Liver (tissue), 9 donors: ENCODE results near the gene NLRC5. TPM values are rescaled to one million over a fixed set of nuclear protein-coding genes. Genes with fewer than 3 reads are reported as not detected.

Source experiments
- DNase-seq: peaks from one replicate; pipeline ENCODE4 v3.0.0-alpha.2; 2017; ENCODE audit warnings: low spot score
- H3K27ac ChIP-seq, 2 donors: one replicate each; pipeline ENCODE4 v1.7.0; 2013; ENCODE audit warnings: inconsistent platforms in 2 of 2, low read length in 2 of 2, control low read depth in 1 of 2, low read depth in 1 of 2, mild to moderate bottlenecking in 1 of 2
- H3K27me3 ChIP-seq, 4 donors: one replicate each; pipeline versions ENCODE4 v1.6.1 to v1.7.0; 2013; ENCODE audit warnings: low read length in 3 of 4, inconsistent platforms in 1 of 4, mild to moderate bottlenecking in 1 of 4, moderate library complexity in 1 of 4; ENCODE audit not compliant: control insufficient read depth in 4 of 4, insufficient read depth in 4 of 4
- H3K36me3 ChIP-seq, 4 donors: one replicate each; pipeline versions ENCODE4 v1.6.1 to v1.7.0; 2013; ENCODE audit warnings: low read length in 3 of 4, mild to moderate bottlenecking in 3 of 4, low read depth in 1 of 4, moderate library complexity in 1 of 4; ENCODE audit not compliant: control insufficient read depth in 4 of 4, insufficient read depth in 3 of 4
- H3K4me1 ChIP-seq, 4 donors: one replicate each; pipeline versions ENCODE4 v1.6.1 to v1.7.0; 2013; ENCODE audit warnings: low read length in 3 of 4, mild to moderate bottlenecking in 3 of 4, moderate library complexity in 1 of 4; ENCODE audit not compliant: control insufficient read depth in 4 of 4, insufficient read depth in 4 of 4
- H3K4me3 ChIP-seq, 3 donors: one replicate each; pipeline versions ENCODE4 v1.6.1 to v1.7.0; 2013; ENCODE audit warnings: low read length in 3 of 3, control low read depth in 1 of 3, low read depth in 1 of 3, mild to moderate bottlenecking in 1 of 3
- H3K9ac ChIP-seq, 2 donors: one replicate each; pipeline ENCODE4 v1.7.0; 2013; ENCODE audit warnings: low read length in 2 of 2, mild to moderate bottlenecking in 2 of 2, moderate library complexity in 2 of 2, control low read depth in 1 of 2, low read depth in 1 of 2
- H3K9me3 ChIP-seq, 4 donors: one replicate each; pipeline versions ENCODE4 v1.6.1 to v1.7.0; 2013; ENCODE audit warnings: low read length in 3 of 4; ENCODE audit not compliant: control insufficient read depth in 4 of 4
- EGR1 ChIP-seq, 2 donors: IDR thresholded peaks; 2 replicates each; pipeline ENCODE4 v1.6.1; 2016 to 2018; ENCODE audit warnings: antibody characterized with exemption in 2 of 2, low read depth in 2 of 2
- FOXA2 ChIP-seq: IDR thresholded peaks from 2 replicates; pipeline ENCODE4 v1.6.1; 2016; ENCODE audit warnings: antibody characterized with exemption
- GABPA ChIP-seq, 2 donors: IDR thresholded peaks in 1 of 2; conservative IDR thresholded peaks in 1 of 2; 2 replicates each; pipeline ENCODE4 v1.6.1; 2016; ENCODE audit warnings: antibody characterized with exemption in 2 of 2, mild to moderate bottlenecking in 1 of 2, moderate library complexity in 1 of 2
- RAD21 ChIP-seq, 2 donors: IDR thresholded peaks; 2 replicates each; pipeline ENCODE4 v1.6.1; 2016; ENCODE audit warnings: antibody characterized with exemption in 2 of 2, mild to moderate bottlenecking in 2 of 2
- REST ChIP-seq: IDR thresholded peaks from 2 replicates; pipeline ENCODE4 v1.6.1; 2016; ENCODE audit warnings: antibody characterized with exemption, mild to moderate bottlenecking
- RXRA ChIP-seq, 2 donors: IDR thresholded peaks; 2 replicates each; pipeline ENCODE4 v1.6.1; 2017 to 2018; ENCODE audit warnings: antibody characterized with exemption in 2 of 2, mild to moderate bottlenecking in 1 of 2
- SP1 ChIP-seq: IDR thresholded peaks from 2 replicates; pipeline ENCODE4 v1.6.1; 2018; ENCODE audit warnings: antibody characterized with exemption, mild to moderate bottlenecking
- TAF1 ChIP-seq: conservative IDR thresholded peaks from 2 replicates; pipeline ENCODE4 v1.6.1; 2016; ENCODE audit warnings: antibody characterized with exemption, mild to moderate bottlenecking
- YY1 ChIP-seq: IDR thresholded peaks from 2 replicates; pipeline ENCODE4 v1.6.1; 2016; ENCODE audit warnings: antibody characterized with exemption, mild to moderate bottlenecking
- WGBS: extraction: QIAGEN DNeasy Blood & Tissue Kit; methylation state at CpG from one replicate; pipeline ENCODE4 v1.1.7; 2013; 5-methylcytosine and 5-hydroxymethylcytosine counted together
- polyA plus RNA-seq, 2 donors: library from polyadenylated mRNA; stranded (reverse) in 1 of 2; unstranded in 1 of 2; fragments of 200-250 nt in 1 of 2; fragments of >200 nt in 1 of 2; fragmentation: Nextera tagmentation in 1 of 2; extraction: Ambion mirVana in 1 of 2; gene quantifications; one replicate each; pipeline versions ENCODE4 v1.2.1 to v1.2.3, GENCODE V29; 2013 to 2015
- total RNA-seq, 2 donors: library from RNA; depleted of rRNA; stranded (reverse); fragments of >200 nt; gene quantifications; one replicate each; pipeline ENCODE4 v1.2.3, GENCODE V29; 2014
- TF ChIP-seq, protein P1 (sequence below): fragments of 150-350 bp; IDR thresholded peaks from 2 replicates; pipeline ENCODE4 v1.5.1; 2017; ENCODE audit warnings: improper control_type of control experiment, low read depth, low read length; ENCODE audit not compliant: missing input control
- TF ChIP-seq, protein P2 (sequence below): IDR thresholded peaks from 2 replicates; pipeline ENCODE4 v1.6.1; 2016; ENCODE audit warnings: antibody characterized with exemption
- TF ChIP-seq, protein P3 (sequence below): IDR thresholded peaks from 2 replicates; pipeline ENCODE4 v1.6.1; 2016; ENCODE audit warnings: antibody characterized with exemption
- donor health status: healthy.
- donor health status: healthy.
- donor health status: healthy.
- donor health status: healthy.
- donor health status: healthy.

NLRC5 gene
- total and polyA plus RNA-seq, 4 donors: 4.7 to 23.3 (median 8.8) TPM

DNA sequence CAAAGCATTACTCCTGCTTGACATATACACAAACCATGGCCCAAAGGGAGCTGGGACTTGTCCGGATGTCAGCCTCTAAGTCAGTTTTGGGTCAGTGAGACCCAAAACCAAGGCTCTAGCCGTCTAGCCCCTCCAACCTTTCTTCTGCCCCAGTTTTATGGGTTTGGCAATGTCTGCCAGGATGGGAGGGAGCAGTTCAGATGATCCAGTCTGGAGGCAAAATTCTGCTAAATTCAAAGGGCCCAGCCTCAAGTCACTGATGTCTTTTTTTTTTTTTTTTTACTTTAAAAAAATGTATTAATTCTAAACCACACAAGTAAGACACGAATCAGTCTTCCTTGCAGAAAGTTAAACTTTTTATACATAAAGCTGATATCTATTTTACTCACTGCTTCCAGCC, 8.6 kb downstream of the NLRC5 start:
- Histone ChIP-seq H3K9me3 (no peaks in the 10 kb centered on the region), H3K4me3 (no peak overlapping the region), H3K4me1 (no peaks in the 10 kb centered on the region), H3K27me3 (no peaks in the 10 kb centered on the region), H3K36me3 (no peaks in the 10 kb centered on the region), H3K27ac (no peak overlapping the region), H3K9ac (no peak overlapping the region)
- 87% methylated on average over 3 of the region's 3 CpGs for WGBS
- TF ChIP-seq, protein P1, sequence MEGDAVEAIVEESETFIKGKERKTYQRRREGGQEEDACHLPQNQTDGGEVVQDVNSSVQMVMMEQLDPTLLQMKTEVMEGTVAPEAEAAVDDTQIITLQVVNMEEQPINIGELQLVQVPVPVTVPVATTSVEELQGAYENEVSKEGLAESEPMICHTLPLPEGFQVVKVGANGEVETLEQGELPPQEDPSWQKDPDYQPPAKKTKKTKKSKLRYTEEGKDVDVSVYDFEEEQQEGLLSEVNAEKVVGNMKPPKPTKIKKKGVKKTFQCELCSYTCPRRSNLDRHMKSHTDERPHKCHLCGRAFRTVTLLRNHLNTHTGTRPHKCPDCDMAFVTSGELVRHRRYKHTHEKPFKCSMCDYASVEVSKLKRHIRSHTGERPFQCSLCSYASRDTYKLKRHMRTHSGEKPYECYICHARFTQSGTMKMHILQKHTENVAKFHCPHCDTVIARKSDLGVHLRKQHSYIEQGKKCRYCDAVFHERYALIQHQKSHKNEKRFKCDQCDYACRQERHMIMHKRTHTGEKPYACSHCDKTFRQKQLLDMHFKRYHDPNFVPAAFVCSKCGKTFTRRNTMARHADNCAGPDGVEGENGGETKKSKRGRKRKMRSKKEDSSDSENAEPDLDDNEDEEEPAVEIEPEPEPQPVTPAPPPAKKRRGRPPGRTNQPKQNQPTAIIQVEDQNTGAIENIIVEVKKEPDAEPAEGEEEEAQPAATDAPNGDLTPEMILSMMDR: no peak
- no peak for TF ChIP-seq TAF1
- no peak for TF ChIP-seq GABPA (IDR thresholded peaks at IDR 0.05 in 1 of 2, conservative IDR thresholded peaks at IDR 0.05 in 1 of 2)
- TF ChIP-seq SP1: no peak
- TF ChIP-seq REST: no peak
- TF ChIP-seq, protein P2, sequence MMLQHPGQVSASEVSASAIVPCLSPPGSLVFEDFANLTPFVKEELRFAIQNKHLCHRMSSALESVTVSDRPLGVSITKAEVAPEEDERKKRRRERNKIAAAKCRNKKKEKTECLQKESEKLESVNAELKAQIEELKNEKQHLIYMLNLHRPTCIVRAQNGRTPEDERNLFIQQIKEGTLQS: no peak
- no peak for TF ChIP-seq YY1
- TF ChIP-seq EGR1 (IDR thresholded peaks at IDR 0.05; ENCODE audit: low read depth in 2 of 2): no peak
- TF ChIP-seq, protein P3, sequence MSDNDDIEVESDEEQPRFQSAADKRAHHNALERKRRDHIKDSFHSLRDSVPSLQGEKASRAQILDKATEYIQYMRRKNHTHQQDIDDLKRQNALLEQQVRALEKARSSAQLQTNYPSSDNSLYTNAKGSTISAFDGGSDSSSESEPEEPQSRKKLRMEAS: no peak
- no peak for DNase-seq

DNA sequence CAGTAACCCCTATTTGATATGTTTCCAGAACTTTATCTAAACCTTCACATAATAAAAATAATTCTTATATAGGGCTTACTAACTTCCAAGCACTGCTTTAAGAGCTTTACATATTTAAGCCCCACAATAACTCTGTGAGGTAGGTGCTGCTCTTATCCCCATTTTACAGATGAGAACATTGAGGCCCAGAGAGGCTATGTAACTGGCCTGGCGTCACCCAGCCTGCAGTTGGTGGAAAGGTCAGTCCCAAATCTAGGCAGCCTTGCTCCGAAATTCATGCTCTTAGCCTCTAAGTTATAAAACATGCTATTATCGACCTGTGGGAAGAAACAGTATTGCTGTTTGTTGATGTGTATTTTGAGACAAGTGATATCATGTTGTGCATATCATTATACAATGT, 9.0 kb downstream of the NLRC5 start:
- Histone ChIP-seq H3K36me3 (no peaks in the 10 kb centered on the region), H3K4me1 (no peaks in the 10 kb centered on the region), H3K9ac (no peak overlapping the region), H3K4me3 (no peak overlapping the region), H3K27me3 (no peaks in the 10 kb centered on the region), H3K9me3 (no peaks in the 10 kb centered on the region), H3K27ac (no peak overlapping the region)
- DNase-seq: no peak
- 94% methylated on average over 3 of the region's 3 CpGs for WGBS
- TF ChIP-seq RXRA (IDR thresholded peaks at IDR 0.05) (no peak), FOXA2 (no peak), YY1 (no peak), RAD21 (IDR thresholded peaks at IDR 0.05) (no peak), SP1 (no peak)
- TF ChIP-seq, protein P3: no peak
